ENCODE data around the gene APEH. TPM values are rescaled to one million over a fixed set of nuclear protein-coding genes. Genes with fewer than 3 reads are reported as not detected.
A peak's percentile ranks its signal among the peaks of the same experiment; 100 is the strongest.

Gene APEH
- total RNA-seq = 10 to 100 TPM; 35.3 to 78.7 (median 61.4) TPM

DNA sequence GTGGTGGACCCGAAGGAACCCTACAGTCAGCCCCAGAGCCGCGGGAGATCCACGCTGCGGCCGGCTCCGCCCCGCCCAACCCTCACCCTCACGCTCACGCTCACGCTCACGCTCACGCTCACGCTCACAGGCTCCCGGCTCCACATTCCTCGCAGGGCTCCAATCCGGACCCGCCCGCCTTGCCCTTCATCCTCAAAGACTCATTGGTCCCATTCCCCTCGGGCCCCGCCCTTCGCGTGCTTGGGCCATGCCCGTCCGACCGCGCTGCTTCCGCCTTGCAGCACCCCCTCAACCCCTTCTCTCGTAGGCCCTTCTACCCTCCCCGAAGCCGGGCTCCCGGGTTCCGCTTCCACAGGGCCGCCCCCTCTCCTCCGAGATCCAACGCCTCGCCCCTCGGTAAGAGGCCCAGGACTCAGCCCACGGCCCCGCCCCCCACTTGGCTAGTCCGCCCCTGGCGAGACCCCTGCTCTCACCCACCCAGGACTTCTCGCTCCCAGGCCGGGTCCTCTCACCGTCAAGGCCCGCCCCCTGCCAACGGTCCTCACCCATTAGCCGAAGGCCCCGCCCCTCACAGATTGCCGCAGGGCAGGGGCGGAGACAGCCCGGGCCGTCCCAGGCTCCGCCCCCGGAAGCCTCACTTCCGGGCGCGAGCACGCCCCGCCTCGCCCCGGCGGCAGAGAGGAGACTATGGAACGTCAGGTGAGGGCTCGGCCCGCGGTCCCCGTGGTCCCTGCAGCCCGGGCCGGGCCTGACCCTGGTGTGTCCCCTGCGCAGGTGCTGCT lies at the start of gene APEH:
Gene APEH (plus strand): TSS at position 637 of the 782 bp plus-strand sequence. CDS start 51 bp downstream, at position 688.
- Histone ChIP-seq H3K36me3 (no peaks in the 10 kb centered on the region), H3K9me3 (no peaks in the 10 kb centered on the region), H3K4me1 (peaks cover 0 to 8% of the 10 kb centered on the region in 2 donors), H3K27me3 (no peaks in the 10 kb centered on the region), H3K27ac (peak within 1 kb of the TSS; percentile 67 to 93), H3K4me3 (peak within 1 kb of the TSS; percentile 65 to 68)
- intact Hi-C loops (cut with DNase I; ENCODE audit: low total_unique reads) = no loop called here
- peak; percentile 93 for DNase-seq
- TF ChIP-seq POLR2A (IDR thresholded peaks at IDR 0.05) = peak in 1 of 2 donors; percentile 76
- peak in 2 of 4 experiments; percentile 14 to 16 for TF ChIP-seq CTCF (IDR thresholded peaks at IDR 0.05)

DNA sequence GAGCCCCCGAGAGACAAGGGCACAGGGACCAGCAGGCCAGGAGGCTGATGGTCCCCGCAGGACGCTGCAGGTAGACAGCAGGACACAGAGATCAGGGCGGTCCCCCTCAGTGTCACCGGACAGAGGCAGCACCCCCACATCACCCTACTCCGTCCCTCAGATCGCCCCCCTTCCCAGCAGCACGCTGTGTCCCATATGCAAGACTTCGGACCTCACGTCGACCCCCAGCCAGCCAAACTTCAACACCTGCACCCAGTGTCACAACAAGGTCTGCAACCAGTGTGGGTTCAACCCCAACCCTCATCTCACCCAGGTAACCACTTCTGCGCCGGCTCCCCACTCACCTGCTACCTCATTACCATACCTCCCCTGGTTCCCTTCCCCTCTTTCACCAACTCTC lies 49.1 kb upstream of the APEH start:
- Histone ChIP-seq H3K27me3 (no peaks in the 10 kb centered on the region), H3K9me3 (no peaks in the 10 kb centered on the region), H3K4me1 (no peaks in the 10 kb centered on the region), H3K4me3 (no peak overlapping the region), H3K27ac (no peak overlapping the region), H3K36me3 (no peaks in the 10 kb centered on the region)
- DNase-seq = no peak
- intact Hi-C loops (cut with DNase I; ENCODE audit: low total_unique reads) = no loop called here
- TF ChIP-seq CTCF (IDR thresholded peaks at IDR 0.05) = no peak
- no peak for TF ChIP-seq POLR2A (IDR thresholded peaks at IDR 0.05)

GRCh38 chr3:49626101-49626581 lies 48.0 kb upstream of the APEH start:
- Histone ChIP-seq H3K36me3 (no peaks in the 10 kb centered on the region), H3K4me1 (no peaks in the 10 kb centered on the region), H3K4me3 (no peak overlapping the region), H3K27ac (no peak overlapping the region), H3K27me3 (no peaks in the 10 kb centered on the region), H3K9me3 (no peaks in the 10 kb centered on the region)
- intact Hi-C loops (cut with DNase I; ENCODE audit: low total_unique reads) = no loop called here
- TF ChIP-seq CTCF (IDR thresholded peaks at IDR 0.05) (no peak), POLR2A (IDR thresholded peaks at IDR 0.05) (no peak)
- no peak for DNase-seq

DNA sequence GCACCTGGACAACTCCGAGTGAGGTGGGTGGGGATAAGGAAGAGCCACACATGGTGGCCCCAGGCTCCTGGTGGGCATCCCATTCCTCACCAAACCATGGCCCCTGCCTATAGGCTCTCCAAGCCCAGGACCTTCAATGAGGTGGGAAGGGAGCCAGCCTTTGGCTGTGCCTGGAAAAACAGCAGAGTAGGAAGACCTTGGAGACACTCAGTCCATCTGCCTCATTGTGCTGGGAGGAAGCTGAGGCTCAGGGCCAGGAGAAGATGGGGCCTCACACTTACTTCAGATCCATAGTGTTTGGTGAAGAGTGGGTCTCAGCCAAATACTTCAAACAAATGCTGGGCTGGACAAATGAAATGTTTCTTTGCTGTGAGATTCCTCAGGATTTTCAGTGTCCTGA lies 47.4 kb upstream of the APEH start:
- TF ChIP-seq CTCF (IDR thresholded peaks at IDR 0.05) (no peak), POLR2A (IDR thresholded peaks at IDR 0.05) (no peak)
- Histone ChIP-seq H3K27me3 (no peaks in the 10 kb centered on the region), H3K27ac (no peak overlapping the region), H3K4me3 (no peak overlapping the region), H3K9me3 (no peaks in the 10 kb centered on the region), H3K36me3 (no peaks in the 10 kb centered on the region), H3K4me1 (no peaks in the 10 kb centered on the region)
- intact Hi-C loops (cut with DNase I; ENCODE audit: low total_unique reads) = no loop called here
- DNase-seq = no peak

GRCh38 chr3:49627634-49628033 lies 46.5 kb upstream of the APEH start:
- H3K9me3 ChIP-seq = no peaks in the 10 kb centered on the region
- H3K4me1 ChIP-seq = no peaks in the 10 kb centered on the region
- intact Hi-C loops (cut with DNase I; ENCODE audit: low total_unique reads) = no loop called here
- H3K36me3 ChIP-seq = no peaks in the 10 kb centered on the region
- TF ChIP-seq POLR2A (IDR thresholded peaks at IDR 0.05) (no peak), CTCF (IDR thresholded peaks at IDR 0.05) (no peak)
- no peaks in the 10 kb centered on the region for H3K27me3 ChIP-seq
- H3K4me3 ChIP-seq = no peak overlapping the region
- H3K27ac ChIP-seq = no peak overlapping the region
- DNase-seq = no peak
